Lower lobe of right lung (tissue), 2 donors: Measurements from ENCODE around the gene PDLIM4. TPM values are rescaled to one million over a fixed set of nuclear protein-coding genes. Genes with fewer than 3 reads are reported as not detected.

ENCODE experiments used
- ATAC-seq, 2 donors: fragments of 200-7000 bp; cut with Tn5 transposase; one replicate each; pipeline ENCODE4 v1.9.1; 2020 to 2022; ENCODE audit warnings: mild to moderate bottlenecking in 2 of 2, moderate library complexity in 2 of 2
- DNase-seq: peaks from one replicate; pipeline ENCODE4 v3.0.0-alpha.2; 2020
- H3K27ac ChIP-seq: fragments of 200-600 bp; one replicate; pipeline ENCODE4 v1.8.0; 2022
- H3K27me3 ChIP-seq: fragments of 200-600 bp; one replicate; pipeline ENCODE4 v1.8.0; 2022; ENCODE audit warnings: low read depth
- H3K36me3 ChIP-seq: fragments of 200-600 bp; one replicate; pipeline ENCODE4 v1.8.0; 2022; ENCODE audit warnings: mild to moderate bottlenecking
- H3K4me1 ChIP-seq: fragments of 200-600 bp; one replicate; pipeline ENCODE4 v1.8.0; 2022
- H3K4me3 ChIP-seq: fragments of 200-600 bp; one replicate; pipeline ENCODE4 v1.8.0; 2022; ENCODE audit warnings: mild to moderate bottlenecking
- H3K9me3 ChIP-seq: fragments of 200-600 bp; one replicate; pipeline ENCODE4 v1.8.0; 2022
- CTCF ChIP-seq: fragments of 200-600 bp; IDR thresholded peaks from one replicate; pipeline ENCODE4 v1.8.0; 2022; ENCODE audit warnings: antibody characterized with exemption, mild to moderate bottlenecking
- intact Hi-C: fragments of 100-400 bp; cut with DNase I; formaldehyde crosslinking; loops from one replicate; pipeline ENCODE4 v1.11.0; 2022
- total RNA-seq: library from RNA; stranded (reverse); fragmentation: NEBNext Ultra II Directional; extraction: Animal tissue kit (Norgen Biotek cat#: 25700); gene quantifications from one replicate; pipeline ENCODE4 v1.2.1, GENCODE V29; 2021
- donor health status: DM: no; HTN: yes; CAD: no; lungs with severe emphysema.

PDLIM4 gene
- total RNA-seq, 1 donor from 2014 or later: 6.7 TPM

DNA sequence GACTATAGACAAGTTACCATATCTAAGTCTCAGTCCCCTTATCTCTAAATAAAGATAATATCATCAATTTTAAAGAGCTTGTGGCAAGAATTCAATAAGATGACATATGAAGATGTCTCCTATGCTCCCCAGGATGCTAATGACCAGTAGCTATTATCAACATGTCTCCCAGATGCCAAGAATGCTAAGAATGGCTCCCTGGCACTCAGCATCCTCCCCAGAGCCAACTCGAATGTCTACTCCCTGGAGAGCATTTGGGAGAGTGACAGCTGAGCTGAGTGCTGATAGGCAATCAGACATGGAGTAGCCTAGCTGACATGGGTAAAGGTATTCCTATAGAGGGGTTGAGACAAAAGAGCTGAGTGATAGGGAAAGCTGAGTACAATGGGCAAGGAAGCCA is 45.7 kb upstream of the PDLIM4 start:
- intact Hi-C loops: no loop called here
- no peak for ATAC-seq
- DNase-seq: no peak

DNA sequence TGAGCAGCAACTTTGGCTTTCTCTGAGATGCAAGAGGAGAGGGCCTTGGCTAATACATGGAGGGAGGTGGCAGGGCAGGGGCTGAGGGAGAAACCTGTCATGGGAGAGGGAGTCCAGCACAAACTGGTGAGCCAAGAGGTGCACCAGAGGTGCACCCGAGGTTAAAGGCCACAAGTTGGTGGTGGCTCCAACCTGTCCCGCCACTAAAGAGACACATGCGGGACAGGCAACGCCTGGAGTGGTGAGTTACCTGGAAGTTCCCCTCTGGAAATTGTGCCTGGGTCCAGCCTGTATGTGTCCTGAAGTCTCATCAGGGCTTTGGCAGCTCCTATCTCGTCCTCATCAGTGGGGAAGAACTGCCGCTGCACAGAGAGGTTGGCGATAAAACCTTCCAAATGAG is 43.8 kb upstream of the PDLIM4 start:
- intact Hi-C loops: no loop called here
- Histone ChIP-seq H3K9me3 (no peaks in the 10 kb centered on the region), H3K4me1 (peaks cover 13% of the 10 kb centered on the region), H3K27me3 (no peaks in the 10 kb centered on the region), H3K36me3 (peaks cover 69% of the 10 kb centered on the region), H3K4me3 (no peak overlapping the region), H3K27ac (no peak overlapping the region)
- no peak for TF ChIP-seq CTCF
- ATAC-seq (no peak), DNase-seq (no peak)

More for the DNA sequence above, 45.7 kb upstream of the PDLIM4 start:
- no peaks in the 10 kb centered on the region for H3K27me3 ChIP-seq
- TF ChIP-seq CTCF: no peak
- H3K4me1 ChIP-seq: peaks cover 13% of the 10 kb centered on the region
- H3K27ac ChIP-seq: no peak overlapping the region
- peaks cover 73% of the 10 kb centered on the region for H3K36me3 ChIP-seq
- H3K4me3 ChIP-seq: no peak overlapping the region
- H3K9me3 ChIP-seq: no peaks in the 10 kb centered on the region

DNA sequence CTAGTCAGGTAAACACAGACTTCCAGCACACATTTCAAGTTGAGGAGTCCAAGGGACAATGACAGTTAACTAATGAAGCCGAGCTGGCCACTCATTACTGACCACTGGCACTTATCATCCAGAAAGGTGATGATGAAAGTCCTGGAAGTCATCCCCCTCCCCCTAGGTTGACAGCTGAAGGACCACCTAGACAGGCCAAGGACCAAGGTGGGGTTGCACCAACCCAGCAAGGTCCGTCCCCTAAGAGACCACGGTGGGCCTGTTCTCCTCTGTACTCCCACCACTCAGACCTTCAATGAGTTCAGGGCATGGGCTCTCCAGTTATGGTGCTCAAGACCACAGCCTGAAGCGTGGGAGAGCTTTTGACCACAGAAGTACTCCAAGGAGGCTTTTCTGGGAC is 43.0 kb upstream of the PDLIM4 start:
- H3K36me3 ChIP-seq: peaks cover 60% of the 10 kb centered on the region
- peak overlapping the region; percentile 73 for H3K27ac ChIP-seq
- peaks cover 13% of the 10 kb centered on the region for H3K4me1 ChIP-seq

DNA sequence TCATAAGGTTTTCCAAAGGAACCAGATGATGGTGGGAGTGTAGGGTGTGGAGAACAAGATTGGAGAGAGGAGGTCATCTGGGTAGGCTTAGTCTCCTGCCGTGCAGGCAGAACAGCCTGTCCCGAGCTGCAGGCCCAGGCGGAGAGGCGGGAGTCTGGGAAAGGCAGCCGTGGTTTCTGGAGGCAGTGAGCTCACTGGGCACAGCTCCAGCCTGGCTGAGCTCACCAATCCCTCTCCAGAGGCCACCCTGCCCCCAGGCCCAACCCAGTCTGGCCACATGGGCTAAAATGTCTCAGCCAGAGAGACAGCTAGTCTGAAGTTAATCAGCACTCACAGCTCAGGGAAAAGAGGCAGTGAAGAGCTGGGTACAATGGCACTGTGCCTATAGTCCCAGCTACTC is 42.2 kb upstream of the PDLIM4 start:
- Histone ChIP-seq H3K27me3 (no peaks in the 10 kb centered on the region), H3K9me3 (no peaks in the 10 kb centered on the region), H3K36me3 (peaks cover 53% of the 10 kb centered on the region), H3K4me1 (peaks cover 13% of the 10 kb centered on the region), H3K4me3 (no peak overlapping the region), H3K27ac (peak overlapping the region; percentile 73)
- DNase-seq: peak; percentile 85
- ATAC-seq: peak; percentile 93 to 94
- no peak for TF ChIP-seq CTCF
- intact Hi-C loops: no loop called here

More for the DNA sequence above, 43.0 kb upstream of the PDLIM4 start:
- ATAC-seq: no peak
- TF ChIP-seq CTCF: no peak
- intact Hi-C loops: no loop called here
- no peak overlapping the region for H3K4me3 ChIP-seq
- DNase-seq: no peak
- H3K27me3 ChIP-seq: no peaks in the 10 kb centered on the region
- H3K9me3 ChIP-seq: no peaks in the 10 kb centered on the region

DNA sequence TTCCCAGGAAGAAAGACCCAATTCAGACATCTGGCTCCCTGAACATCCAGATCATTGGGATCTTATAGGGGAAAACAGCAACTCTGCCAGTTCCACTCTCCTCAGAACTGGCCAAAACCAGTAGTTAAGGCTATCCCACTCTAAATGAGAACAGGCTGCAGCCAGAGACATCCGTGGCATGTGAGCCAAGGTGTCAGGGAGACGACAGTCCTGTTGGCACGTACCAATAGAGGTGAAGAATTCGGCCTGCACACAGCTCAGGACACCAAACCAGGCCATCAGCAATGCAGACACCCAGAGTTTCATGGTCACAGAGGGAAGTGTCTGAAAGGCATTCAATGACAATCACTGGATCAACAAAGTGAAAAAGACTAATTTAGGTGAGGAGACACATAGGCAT is 39.2 kb upstream of the PDLIM4 start:
- intact Hi-C loops: no loop called here
- Histone ChIP-seq H3K27me3 (no peaks in the 10 kb centered on the region), H3K4me1 (peaks cover 21% of the 10 kb centered on the region), H3K27ac (no peak overlapping the region), H3K4me3 (no peak overlapping the region), H3K9me3 (no peaks in the 10 kb centered on the region), H3K36me3 (peaks cover 26% of the 10 kb centered on the region)
- TF ChIP-seq CTCF: no peak
- ATAC-seq (no peak), DNase-seq (no peak)
